Right lobe of liver (tissue), 6 donors: ENCODE data around the gene KCTD15. TPM values are rescaled to one million over a fixed set of nuclear protein-coding genes. Genes with fewer than 3 reads are reported as not detected.

ENCODE experiments used
- ATAC-seq, 4 donors: fragments of 200-7000 bp; cut with Tn5 transposase; one replicate each; pipeline ENCODE4 v1.9.1; 2020; ENCODE audit warnings: mild to moderate bottlenecking in 4 of 4, moderate library complexity in 4 of 4
- DNase-seq, 3 donors: peaks; one replicate each; pipeline ENCODE4 v3.0.0-alpha.2; 2020
- H3K27ac ChIP-seq, 3 donors: fragments of 200-600 bp; one replicate each; pipeline ENCODE4 v1.8.0; 2022
- H3K27me3 ChIP-seq, 2 donors: fragments of 200-600 bp; one replicate each; pipeline ENCODE4 v1.8.0; 2022
- H3K36me3 ChIP-seq, 4 donors: fragments of 200-600 bp; sonication (generic) in 1 of 4; one replicate each; pipeline versions ENCODE4 v1.5.1 to v1.8.0; 2017 to 2022; ENCODE audit warnings: control low read depth in 1 of 4
- H3K4me1 ChIP-seq, 4 donors: fragments of 200-600 bp; sonication (generic) in 1 of 4; one replicate each; pipeline versions ENCODE4 v1.5.1 to v1.8.0; 2017 to 2022; ENCODE audit warnings: control low read depth in 1 of 4
- H3K4me3 ChIP-seq, 3 donors: fragments of 200-600 bp; one replicate each; pipeline ENCODE4 v1.8.0; 2022
- H3K9me3 ChIP-seq, 4 donors: fragments of 200-600 bp; sonication (generic) in 1 of 4; one replicate each; pipeline versions ENCODE4 v1.5.1 to v1.8.0; 2017 to 2022; ENCODE audit warnings: control low read depth in 1 of 4
- CTCF ChIP-seq, 4 donors: fragments of 200-600 bp in 3 of 4; fragments of 450-650 bp in 1 of 4; IDR thresholded peaks; one replicate each; pipeline versions ENCODE4 v1.5.1 to v1.8.0; 2016 to 2022; ENCODE audit warnings: antibody characterized with exemption in 4 of 4, mild to moderate bottlenecking in 2 of 4
- POLR2A ChIP-seq: fragments of 450-650 bp; IDR thresholded peaks from one replicate; pipeline ENCODE4 v1.6.1; 2017; ENCODE audit warnings: antibody characterized with exemption, mild to moderate bottlenecking
- WGBS: methylation state at CpG from one replicate; pipeline ENCODE4 v1.1.6; 2018; ENCODE audit warnings: low coverage, low lambda C conversion rate; ENCODE audit not compliant: insufficient coverage; ENCODE audit errors: missing lambda C conversion rate; 5-methylcytosine and 5-hydroxymethylcytosine counted together
- intact Hi-C, 2 donors: fragments of 100-400 bp; cut with DNase I; formaldehyde crosslinking; loops; one replicate each; pipeline versions ENCODE4 v1.11.2 to v1.14.1; 2022
- total RNA-seq, 6 experiments: library from RNA; depleted of rRNA in 2 of 6; stranded (reverse); fragments of >200 nt in 2 of 6; fragmentation: NEBNext Ultra II Directional in 3 of 6; extraction: Animal tissue kit (Norgen Biotek cat#: 25700) in 3 of 6; gene quantifications; one replicate each; pipeline versions ENCODE4 v1.1.0 to v1.2.4, GENCODE V29; 2016 to 2023
- donor health status: DM: no; HTN: yes; CAD: no.
- donor health status: DM: no; HTN: no; CAD: no.
- donor health status: DM: no; HTN: no; CAD: no.
- donor health status: DM: no; HTN: yes; CAD: no.
- donor health status: DM: no; HTN: yes; CAD: no.

Gene KCTD15
- total RNA-seq, 6 experiments from 2014 or later: 5.0 to 27.0 (median 11.5) TPM

GRCh38 chr19:33844478-33844877 lies 47.8 kb downstream of the KCTD15 start:
- intact Hi-C loops: no loop called here
- DNase-seq (no peak), ATAC-seq (no peak)
- H3K9me3 ChIP-seq: no peaks in the 10 kb centered on the region
- 66% methylated on average over 2 of the region's 3 CpGs for WGBS
- no peaks in the 10 kb centered on the region for H3K27me3 ChIP-seq
- H3K27ac ChIP-seq: no peak overlapping the region
- no peaks in the 10 kb centered on the region for H3K36me3 ChIP-seq
- TF ChIP-seq POLR2A (no peak), CTCF (IDR thresholded peaks at IDR 0.05) (no peak)
- no peak overlapping the region for H3K4me3 ChIP-seq
- no peaks in the 10 kb centered on the region for H3K4me1 ChIP-seq

DNA sequence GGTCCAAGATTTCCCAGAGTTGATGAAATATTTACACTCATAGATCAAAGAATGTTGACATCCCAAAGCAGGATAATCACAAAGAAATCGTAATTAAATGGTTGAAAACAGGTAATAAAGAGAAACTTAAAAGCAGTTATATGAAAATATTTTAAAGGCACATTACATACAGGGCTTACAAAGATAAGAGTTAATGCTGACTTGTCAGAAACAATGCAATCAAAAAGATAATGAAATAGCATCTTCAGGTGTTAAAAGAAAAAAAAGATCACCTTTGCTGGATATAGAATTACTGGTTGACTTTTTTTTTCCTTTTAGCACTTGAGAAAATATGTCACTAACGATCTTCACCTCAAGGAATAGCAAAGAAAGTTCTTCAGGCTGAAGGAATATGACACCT lies 48.8 kb downstream of the KCTD15 start:
- 43% methylated on average over 2 of the region's 2 CpGs for WGBS

GRCh38 chr19:33849551-33850147 lies 53.0 kb downstream of the KCTD15 start:
- no CpG with 5 or more reads among the region's 5 CpGs for WGBS
- peak in 1 of 4 donors; percentile 25 for ATAC-seq
- no peaks in the 10 kb centered on the region for H3K36me3 ChIP-seq
- H3K27ac ChIP-seq: no peak overlapping the region
- no peaks in the 10 kb centered on the region for H3K9me3 ChIP-seq
- intact Hi-C loops: no loop called here
- DNase-seq: no peak
- no peaks in the 10 kb centered on the region for H3K27me3 ChIP-seq
- no peak overlapping the region for H3K4me3 ChIP-seq
- no peak for TF ChIP-seq CTCF (IDR thresholded peaks at IDR 0.05)
- TF ChIP-seq POLR2A: no peak
- no peaks in the 10 kb centered on the region for H3K4me1 ChIP-seq

More for the DNA sequence above, 48.8 kb downstream of the KCTD15 start:
- no peaks in the 10 kb centered on the region for H3K36me3 ChIP-seq
- no peak overlapping the region for H3K27ac ChIP-seq
- DNase-seq (no peak), ATAC-seq (no peak)
- H3K9me3 ChIP-seq: no peaks in the 10 kb centered on the region
- H3K4me1 ChIP-seq: no peaks in the 10 kb centered on the region
- intact Hi-C loops: no loop called here
- H3K27me3 ChIP-seq: no peaks in the 10 kb centered on the region
- no peak overlapping the region for H3K4me3 ChIP-seq
- no peak for TF ChIP-seq CTCF (IDR thresholded peaks at IDR 0.05)
- no peak for TF ChIP-seq POLR2A

GRCh38 chr19:33859016-33859415 lies 62.3 kb downstream of the KCTD15 start:
- ATAC-seq (no peak), DNase-seq (no peak)
- Histone ChIP-seq H3K27me3 (no peaks in the 10 kb centered on the region), H3K27ac (no peak overlapping the region), H3K4me3 (no peak overlapping the region), H3K36me3 (no peaks in the 10 kb centered on the region), H3K4me1 (no peaks in the 10 kb centered on the region), H3K9me3 (no peaks in the 10 kb centered on the region)
- TF ChIP-seq POLR2A: no peak
- no peak for TF ChIP-seq CTCF (IDR thresholded peaks at IDR 0.05)
- whole genome bisulfite sequencing: 81% methylated on average over 7 of the region's 17 CpGs
- intact Hi-C loops: no loop called here
